Measurements from ENCODE around the gene CHKB.
"Not testable (repeated sequence)": the region's sequence is repeated elsewhere in the genome, so short reads cannot be mapped to it uniquely, and the experiment has no call there.

Gene CHKB

GRCh38 chr22:50612168-50612527 lies 29.5 kb upstream of the CHKB start:
- H3K4me2 ChIP-seq: no peak overlapping the region
- no peaks in the 10 kb centered on the region for H3K4me1 ChIP-seq
- H3K27ac ChIP-seq: no peak overlapping the region
- H3K36me3 ChIP-seq: no peaks in the 10 kb centered on the region
- no peak for TF ChIP-seq Cebpa-rat (IDR thresholded peaks at IDR 0.05)
- peaks cover 7% of the 10 kb centered on the region; the same call in 1 of the 2 replicates for H3K27me3 ChIP-seq
- no peaks in the 10 kb centered on the region for H3K9me3 ChIP-seq
- H3K4me3 ChIP-seq: no peak overlapping the region
- no peak overlapping the region for H3K9ac ChIP-seq
- H4K20me1 ChIP-seq: no peaks in the 10 kb centered on the region; the same call in 1 of the 2 replicates

DNA sequence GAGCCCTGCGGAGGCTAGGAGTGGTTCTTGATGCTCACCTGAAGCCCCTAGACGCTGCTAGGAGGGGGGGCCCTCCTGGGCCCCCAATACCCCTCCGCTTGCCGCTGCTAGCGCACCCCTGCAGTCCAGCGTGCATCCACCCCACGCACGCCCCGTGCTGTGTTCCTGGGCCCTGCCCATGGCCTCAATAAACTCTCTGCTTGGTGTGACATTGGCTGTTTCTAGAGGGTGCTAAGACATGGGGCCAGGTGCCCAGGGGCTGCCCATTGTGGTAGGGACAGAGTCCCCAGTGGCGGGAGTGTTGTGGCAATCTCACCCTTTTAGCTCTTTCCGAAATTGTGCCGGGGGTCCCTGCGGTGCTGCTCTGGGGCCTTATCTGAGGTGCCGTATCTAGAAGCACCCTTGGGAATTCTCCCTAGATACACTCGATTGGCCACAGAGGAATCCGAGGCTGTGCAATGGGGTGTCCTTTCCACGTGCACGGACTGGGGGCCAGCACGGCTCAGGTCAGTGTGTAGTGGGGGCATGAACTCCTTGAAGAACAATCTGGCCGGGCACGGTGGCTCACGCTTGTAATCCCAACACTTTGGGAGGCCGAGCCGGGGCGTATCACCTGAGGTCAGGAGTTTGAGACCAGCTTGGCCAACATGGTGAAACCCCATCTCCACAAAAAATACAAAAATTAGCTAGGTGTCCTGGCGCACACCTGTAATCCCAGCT lies 28.9 kb upstream of the CHKB start:
- H3K9ac ChIP-seq: no peak overlapping the region
- peaks cover 12% of the 10 kb centered on the region; the same call in 1 of the 2 replicates for H3K27me3 ChIP-seq
- H3K9me3 ChIP-seq: no peaks in the 10 kb centered on the region
- no peak overlapping the region for H3K27ac ChIP-seq
- H3K36me3 ChIP-seq: no peaks in the 10 kb centered on the region
- H3K4me1 ChIP-seq: no peaks in the 10 kb centered on the region
- no peaks in the 10 kb centered on the region; the same call in 1 of the 2 replicates for H4K20me1 ChIP-seq
- TF ChIP-seq Cebpa-rat (IDR thresholded peaks at IDR 0.05): no peak
- H3K4me2 ChIP-seq: no peak overlapping the region
- no peak overlapping the region for H3K4me3 ChIP-seq

DNA sequence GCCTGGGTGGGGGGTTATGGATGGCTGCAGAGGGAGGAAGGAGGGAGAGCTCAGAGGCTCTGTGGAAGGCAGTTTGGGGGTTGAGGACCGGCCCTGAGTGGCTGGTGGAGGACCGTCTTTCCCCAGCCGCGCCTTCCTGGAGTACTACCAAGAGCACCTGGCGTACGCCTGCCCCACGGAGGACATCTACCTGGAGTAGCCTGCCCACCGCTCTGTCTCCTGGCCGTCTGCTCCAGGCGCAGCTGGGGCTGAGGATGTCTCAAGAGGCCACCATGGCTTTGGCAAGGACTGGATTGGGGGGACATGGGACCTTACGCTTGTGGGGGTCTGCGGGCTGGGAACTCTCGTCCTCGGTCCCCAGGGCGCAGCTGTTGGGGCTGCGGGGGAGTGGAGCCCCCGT lies 27.9 kb upstream of the CHKB start:
- H3K9me3 ChIP-seq: no peaks in the 10 kb centered on the region
- H4K20me1 ChIP-seq: no peaks in the 10 kb centered on the region; the same call in 1 of the 2 replicates
- peaks cover 17% of the 10 kb centered on the region; the same call in 1 of the 2 replicates for H3K27me3 ChIP-seq
- no peak overlapping the region for H3K9ac ChIP-seq
- TF ChIP-seq Cebpa-rat (IDR thresholded peaks at IDR 0.05): no peak
- no peaks in the 10 kb centered on the region for H3K36me3 ChIP-seq
- no peak overlapping the region for H3K4me2 ChIP-seq
- no peak overlapping the region for H3K27ac ChIP-seq
- H3K4me3 ChIP-seq: no peak overlapping the region
- H3K4me1 ChIP-seq: peaks cover 4% of the 10 kb centered on the region; the same call in 1 of the 2 replicates

DNA sequence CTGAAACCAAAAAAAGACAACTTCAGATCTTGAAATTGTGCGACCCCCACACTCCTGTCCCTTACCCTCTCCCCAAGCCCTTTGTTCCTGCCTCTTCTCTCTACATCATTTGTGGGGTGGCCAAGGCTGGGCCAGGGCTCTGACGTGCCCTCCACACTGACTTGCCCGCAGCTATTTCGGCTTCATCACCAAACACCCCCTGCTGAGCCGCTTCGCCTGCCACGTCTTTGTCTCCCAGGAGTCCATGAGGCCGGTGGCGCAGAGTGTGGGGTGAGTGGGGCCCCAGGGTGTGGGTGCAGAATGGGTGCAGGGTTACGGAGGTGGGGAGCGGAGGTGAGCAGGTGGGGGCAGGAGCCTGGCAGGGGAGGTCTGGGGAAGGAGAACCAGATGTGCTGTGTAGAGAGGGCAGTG lies 27.4 kb upstream of the CHKB start:
- Histone ChIP-seq H3K4me3 (no peak overlapping the region), H3K4me1 (peaks cover 9% of the 10 kb centered on the region; the same call in 1 of the 2 replicates), H3K4me2 (no peak overlapping the region), H3K9me3 (no peaks in the 10 kb centered on the region), H3K36me3 (no peaks in the 10 kb centered on the region), H3K9ac (no peak overlapping the region), H4K20me1 (peaks cover 5% of the 10 kb centered on the region; the same call in 1 of the 2 replicates), H3K27me3 (peaks cover 22% of the 10 kb centered on the region), H3K27ac (no peak overlapping the region)
- no peak for TF ChIP-seq Cebpa-rat (IDR thresholded peaks at IDR 0.05)

- H4K20me1 ChIP-seq: peaks cover 10% of the 10 kb centered on the region; the same call in 1 of the 2 replicates
- TF ChIP-seq Cebpa-rat (IDR thresholded peaks at IDR 0.05): no peak
- no peak overlapping the region for H3K27ac ChIP-seq
- peaks cover 27% of the 10 kb centered on the region for H3K27me3 ChIP-seq
- H3K9ac ChIP-seq: no peak overlapping the region
- H3K4me1 ChIP-seq: peaks cover 9% of the 10 kb centered on the region; the same call in 1 of the 2 replicates
- H3K4me3 ChIP-seq: no peak overlapping the region
- no peaks in the 10 kb centered on the region for H3K9me3 ChIP-seq
- H3K36me3 ChIP-seq: no peaks in the 10 kb centered on the region
- no peak overlapping the region for H3K4me2 ChIP-seq
These were observed 26.9 kb upstream of the CHKB start for GRCh38 chr22:50609599-50609998.

- Histone ChIP-seq H3K4me2 (no peak overlapping the region), H4K20me1 (peaks cover 11% of the 10 kb centered on the region; the same call in 1 of the 2 replicates), H3K4me3 (no peak overlapping the region), H3K36me3 (no peaks in the 10 kb centered on the region), H3K27me3 (peaks cover 33% of the 10 kb centered on the region), H3K9me3 (no peaks in the 10 kb centered on the region), H3K9ac (no peak overlapping the region), H3K4me1 (peaks cover 9% of the 10 kb centered on the region; the same call in 1 of the 2 replicates), H3K27ac (no peak overlapping the region)
- no peak for TF ChIP-seq Cebpa-rat (IDR thresholded peaks at IDR 0.05)
These were observed 26.3 kb upstream of the CHKB start for GRCh38 chr22:50608996-50609395.

GRCh38 chr22:50608058-50608840 lies 25.6 kb upstream of the CHKB start:
- H3K4me3 ChIP-seq, H3K27ac ChIP-seq, H3K4me2 ChIP-seq, H3K9me3 ChIP-seq, H3K9ac ChIP-seq, H3K36me3 ChIP-seq, H3K4me1 ChIP-seq: not testable (repeated sequence)
- peaks cover 11% of the 10 kb centered on the region; the same call in 1 of the 2 replicates for H4K20me1 ChIP-seq
- peaks cover 40% of the 10 kb centered on the region for H3K27me3 ChIP-seq

DNA sequence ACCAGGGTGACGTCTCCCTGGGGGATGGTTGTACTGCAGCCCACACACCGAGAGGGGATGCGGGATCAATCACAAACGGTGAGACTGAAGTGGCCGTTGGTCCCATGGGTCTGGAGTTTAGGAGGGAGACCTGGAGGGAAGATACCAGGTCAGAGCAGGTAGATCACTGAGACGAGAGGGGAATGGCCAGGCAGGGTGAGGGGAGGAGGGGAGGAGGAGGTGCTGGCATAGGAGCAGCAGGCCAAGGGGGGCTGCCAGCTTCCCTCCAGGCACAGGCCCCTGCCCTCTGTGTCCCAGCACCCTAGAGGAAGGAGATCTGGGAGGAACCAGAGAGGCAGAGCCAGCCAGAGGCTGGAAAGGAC lies 25.0 kb upstream of the CHKB start:
- no peak overlapping the region for H3K9ac ChIP-seq
- TF ChIP-seq Cebpa-rat (IDR thresholded peaks at IDR 0.05): no peak
- no peaks in the 10 kb centered on the region for H3K9me3 ChIP-seq
- no peak overlapping the region for H3K4me2 ChIP-seq
- no peak overlapping the region for H3K4me3 ChIP-seq
- H3K27me3 ChIP-seq: peaks cover 46% of the 10 kb centered on the region
- H3K36me3 ChIP-seq: no peaks in the 10 kb centered on the region
- H3K4me1 ChIP-seq: peaks cover 9% of the 10 kb centered on the region; the same call in 1 of the 2 replicates
- no peak overlapping the region for H3K27ac ChIP-seq
- H4K20me1 ChIP-seq: peaks cover 16% of the 10 kb centered on the region

GRCh38 chr22:50606946-50607658 lies 24.5 kb upstream of the CHKB start:
- no peaks in the 10 kb centered on the region for H3K36me3 ChIP-seq

More at GRCh38 chr22:50606946-50607658, 24.5 kb upstream of the CHKB start:
- Histone ChIP-seq H3K27me3 (peaks cover 52% of the 10 kb centered on the region), H3K4me2 (no peak overlapping the region), H3K4me3 (no peak overlapping the region), H3K9me3 (no peaks in the 10 kb centered on the region), H3K4me1 (peaks cover 9% of the 10 kb centered on the region; the same call in 1 of the 2 replicates), H3K9ac (no peak overlapping the region), H3K27ac (no peak overlapping the region), H4K20me1 (peaks cover 21% of the 10 kb centered on the region)
- TF ChIP-seq Cebpa-rat (IDR thresholded peaks at IDR 0.05): no peak
